ENCODE results near the gene XKR3.
"Not testable (repeated sequence)": the region's sequence is repeated elsewhere in the genome, so short reads cannot be mapped to it uniquely, and the experiment has no call there.

The XKR3 gene

GRCh38 chr22:16747266-16748159 lies 77.7 kb downstream of the XKR3 start:
- DNase-seq (ENCODE audit: low spot score), result peak; percentile 31

- not testable (repeated sequence) for DNase-seq (ENCODE audit: low spot score)
These were observed 90.9 kb downstream of the XKR3 start for GRCh38 chr22:16734271-16734670.

All from COLO829 (cell line).